Heart left ventricle (tissue), 13 donors: Measurements from ENCODE around the gene CDH7.

Experiments used
- CTCF ChIP-seq, 12 donors: fragments of 200-600 bp; sonication (generic) in 4 of 12; IDR thresholded peaks; one replicate each; pipeline versions ENCODE4 v1.5.0 to v1.8.0; 2018 to 2022; ENCODE audit warnings: antibody characterized with exemption in 12 of 12, mild to moderate bottlenecking in 5 of 12
- POLR2A ChIP-seq, 2 donors: fragments of 450-650 bp; IDR thresholded peaks; one replicate each; pipeline ENCODE4 v1.6.1; 2017; ENCODE audit warnings: antibody characterized with exemption in 2 of 2, mild to moderate bottlenecking in 2 of 2, moderate library complexity in 2 of 2
- donor health status: ischemic (EF 13 %, LVEDD 7.1; RV severe dilation, severe dysfunction).
- donor health status: DM: no; HTN: yes; CAD: no.
- donor health status: DM: no; HTN: no; CAD: no.
- donor health status: ischemic (EF 25% LVEDD 6.9; RV normal size, moderate dysfunction).
- donor health status: ischemic (EF 25% LVEDD 5.7; RV mildly dilated, moderate dysfunction).
- donor health status: ischemic (EF 35%, LVEDD 5.7; RV mildly dilated, moderate dysfunction).
- donor health status: nonischemic (EF 11% LVEDD 7.7; RV severe dilation, severe dysfunction).
- donor health status: DM: yes; HTN: yes; CAD: no.
- donor health status: PGD.
- donor health status: ischemic (EF 29% LVEDD 5.4; RV normal size, mild dysfunction).
- donor health status: nonischemic (EF 23%, LVEDD 6.1; RV moderate dilation, normal function).

GRCh38 chr18:65897292-65897691, 146.5 kb downstream of the CDH7 start:
- TF ChIP-seq CTCF (IDR thresholded peaks at IDR 0.05) (no peak), POLR2A (IDR thresholded peaks at IDR 0.05) (no peak)
